ENCODE measurements around the gene DNASE1.
"Not testable (repeated sequence)": the region's sequence is repeated elsewhere in the genome, so short reads cannot be mapped to it uniquely, and the experiment has no call there.

The DNASE1 gene

GRCh38 chr16:3641801-3642396, 12.6 kb upstream of the DNASE1 start:
- DNase-seq = no peak

- no peak for DNase-seq
Observed at GRCh38 chr16:3642397-3643094, 11.9 kb upstream of the DNASE1 start.

GRCh38 chr16:3643095-3643730, 11.3 kb upstream of the DNASE1 start:
- DNase-seq = no peak

GRCh38 chr16:3645108-3645503, 9.4 kb upstream of the DNASE1 start:
- no peak for DNase-seq

GRCh38 chr16:3645504-3646347, 8.8 kb upstream of the DNASE1 start:
- no peak for DNase-seq

- DNase-seq = no peak
Observed at GRCh38 chr16:3646348-3646920, 8.1 kb upstream of the DNASE1 start.

GRCh38 chr16:3650631-3651265, 3.7 kb upstream of the DNASE1 start:
- no peak for DNase-seq

GRCh38 chr16:3651461-3652372, 2.8 kb upstream of the DNASE1 start:
- DNase-seq = no peak

- DNase-seq = no peak
Observed at GRCh38 chr16:3652373-3653195, 1.9 kb upstream of the DNASE1 start.

GRCh38 chr16:3655030-3655395, 522 bp downstream of the DNASE1 start:
- DNase-seq = no peak

- DNase-seq = no peak
Observed at GRCh38 chr16:3655396-3656159, 1.1 kb downstream of the DNASE1 start.

- DNase-seq = not testable (repeated sequence)
Observed at GRCh38 chr16:3656160-3656490, 1.6 kb downstream of the DNASE1 start.

- DNase-seq = no peak
Observed at GRCh38 chr16:3656491-3657468, 2.3 kb downstream of the DNASE1 start.

- DNase-seq = no peak
Observed at GRCh38 chr16:3659251-3659650, 4.8 kb downstream of the DNASE1 start.

- no peak for DNase-seq
Observed at GRCh38 chr16:3661311-3661710, 6.8 kb downstream of the DNASE1 start.

- DNase-seq = no peak
Observed at GRCh38 chr16:3661922-3662321, 7.4 kb downstream of the DNASE1 start.

- no peak for DNase-seq
Observed at GRCh38 chr16:3662601-3663000, 8.1 kb downstream of the DNASE1 start.

- DNase-seq = no peak
Observed at GRCh38 chr16:3664187-3664896, 9.9 kb downstream of the DNASE1 start.
